Regular cardiac myocyte (primary cell): ENCODE measurements around the gene SPATA31A5. TPM values are rescaled to one million over a fixed set of nuclear protein-coding genes. Genes with fewer than 3 reads are reported as not detected.

Source experiments
- total RNA-seq: library from RNA; depleted of rRNA; stranded (reverse); fragments of >200 nt; gene quantifications from 2 replicates; pipeline ENCODE4 v1.2.3, GENCODE V29; 2014

Gene SPATA31A5
- total RNA-seq = not detected in 2 replicates

DNA sequence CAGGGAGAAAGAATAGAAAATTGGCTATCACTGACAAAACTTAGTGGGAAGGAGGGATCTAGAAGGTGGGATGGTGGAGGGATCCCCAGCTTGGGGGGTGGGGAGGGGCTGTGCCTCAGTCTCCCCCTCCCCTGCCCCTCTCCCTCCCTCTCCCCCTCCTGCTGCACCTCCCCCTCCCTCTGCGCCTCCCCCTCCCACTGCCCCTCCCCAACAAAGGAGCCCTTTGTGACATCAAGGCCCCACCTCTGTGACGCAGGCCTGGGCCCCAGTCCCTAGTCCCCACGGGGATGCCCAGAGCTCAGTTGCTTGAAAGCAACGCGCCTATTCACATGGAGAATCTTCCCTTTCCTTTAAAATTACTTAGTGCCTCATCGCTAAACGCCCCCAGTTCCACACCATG lies at the start of gene SPATA31A5:
SPATA31A5 (plus strand) TSS at position 301 of the 400 bp plus-strand sequence; CDS start at position 330, 29 bp downstream.

